HCT116 (cell line): ENCODE results near the gene SH2D3C. TPM values are rescaled to one million over a fixed set of nuclear protein-coding genes. Genes with fewer than 3 reads are reported as not detected.

Experiments used
- ATAC-seq: fragments of 200-7000 bp; cut with Tn5 transposase; 2 replicates; pipeline ENCODE4 v1.9.1; 2020; ENCODE audit warnings: mild to moderate bottlenecking, moderate library complexity
- BruUV-seq: library from RNA; stranded (reverse); fragments of 400-500 nt; replicated peaks from 2 replicates; lab custom pipeline; 2021; lab: Mats Ljungman, UMichigan
- CTCF ChIA-PET: fragments of 300-600 bp; sonication (Branson Sonifier 250); formaldehyde crosslinking; loops from one replicate; lab custom pipeline; 2021; ENCODE audit warnings: antibody characterized with exemption; lab: Charles Lee
- POLR2A ChIA-PET: fragments of 300-600, 350-600 bp; sonication (Branson Sonifier 250); formaldehyde crosslinking; loops from one replicate; lab custom pipeline; 2021; ENCODE audit warnings: antibody characterized with exemption; lab: Charles Lee
- RAD21 ChIA-PET, 2 experiments: fragments of 300-600 bp; sonication (Branson Sonifier 250); formaldehyde crosslinking; loops; one replicate each; lab custom pipeline; 2023; ENCODE audit warnings: low total read pairs in 2 of 2; ENCODE audit not compliant: uncharacterized antibody in 2 of 2, unreplicated experiment in 2 of 2, low non-redundant PET in 1 of 2; lab: Charles Lee
- DNase-seq: peaks from one replicate; pipeline ENCODE4 v3.0.0-alpha.2; 2010; ENCODE audit warnings: low read depth, low spot score
- H2AFZ ChIP-seq: fragments of 200-600 bp; shearing (Covaris generic), sonication (generic); 2 replicates; pipeline ENCODE4 v1.6.1; 2017; ENCODE audit warnings: low read depth, mixed run types, mixed read lengths, antibody characterized with exemption, low read length; ENCODE audit not compliant: poor library complexity, severe bottlenecking
- H3K27ac ChIP-seq: 2 replicates; pipeline ENCODE4 v1.5.1; 2012; ENCODE audit warnings: low read depth, low read length
- H3K27me3 ChIP-seq: fragments of 200-600 bp; sonication (generic); 2 replicates; pipeline ENCODE4 v1.6.1; 2016; ENCODE audit warnings: mixed run types, low read length, mixed read lengths; ENCODE audit not compliant: insufficient read depth
- H3K36me3 ChIP-seq, 2 experiments: fragments of 200-500 bp in 1 of 2; fragments of 200-600 bp in 1 of 2; sonication (Bioruptor generic) in 1 of 2; sonication (generic) in 1 of 2; 2 replicates each; pipeline versions ENCODE4 v1.5.1 to v1.6.1; 2014 to 2016; ENCODE audit warnings: low read length in 2 of 2, inconsistent platforms in 1 of 2, mixed read lengths in 1 of 2, mixed run types in 1 of 2; ENCODE audit not compliant: insufficient read depth in 2 of 2, control insufficient read depth in 1 of 2
- H3K4me1 ChIP-seq, 2 experiments: fragments of 200-600 bp in 1 of 2; sonication (generic) in 1 of 2; 2 replicates each; pipeline versions ENCODE4 v1.5.1 to v1.6.1; 2012 to 2017; ENCODE audit warnings: low read length in 2 of 2, inconsistent platforms in 1 of 2, mild to moderate bottlenecking in 1 of 2, mixed read lengths in 1 of 2, mixed run types in 1 of 2, moderate library complexity in 1 of 2; ENCODE audit not compliant: insufficient read depth in 2 of 2, control insufficient read depth in 1 of 2
- H3K4me2 ChIP-seq: fragments of 200-600 bp; sonication (generic); 2 replicates; pipeline ENCODE4 v1.6.1; 2017; ENCODE audit warnings: mixed run types, low read length, mixed read lengths
- H3K4me3 ChIP-seq, 2 experiments: fragments of 200-600 bp in 1 of 2; sonication (generic) in 1 of 2; replicated peaks in 1 of 2; 2 replicates each; pipeline ENCODE4 v1.5.1; 2011 to 2016; ENCODE audit warnings: low read length in 2 of 2, control low read depth in 1 of 2, low read depth in 1 of 2, mild to moderate bottlenecking in 1 of 2, mixed read lengths in 1 of 2, mixed run types in 1 of 2
- H3K79me2 ChIP-seq: fragments of 200-600 bp; sonication (generic); 2 replicates; pipeline ENCODE4 v1.6.1; 2017; ENCODE audit warnings: mild to moderate bottlenecking, mixed run types, low read length, moderate library complexity, mixed read lengths; ENCODE audit not compliant: insufficient read depth
- H3K9ac ChIP-seq: fragments of 200-600 bp; sonication (generic); 2 replicates; pipeline ENCODE4 v1.6.1; 2016; ENCODE audit warnings: low read length, mixed read lengths
- H3K9me2 ChIP-seq: fragments of 200-600 bp; sonication (generic), shearing (Covaris generic); 2 replicates; pipeline ENCODE4 v1.6.1; 2017; ENCODE audit warnings: mixed run types, mild to moderate bottlenecking, moderate library complexity; ENCODE audit not compliant: insufficient read depth
- H3K9me3 ChIP-seq, 2 experiments: fragments of 200-500 bp in 1 of 2; fragments of 200-600 bp in 1 of 2; sonication (Bioruptor generic) in 1 of 2; sonication (generic) in 1 of 2; 2 replicates each; pipeline ENCODE4 v1.6.1; 2014 to 2017; ENCODE audit warnings: low read length in 2 of 2, mixed read lengths in 2 of 2, inconsistent platforms in 1 of 2, low read depth in 1 of 2, mild to moderate bottlenecking in 1 of 2, mixed run types in 1 of 2, moderate library complexity in 1 of 2; ENCODE audit not compliant: control insufficient read depth in 1 of 2, insufficient read depth in 1 of 2
- H4K20me1 ChIP-seq: fragments of 200-600 bp; sonication (generic), shearing (Covaris generic); 2 replicates; pipeline ENCODE4 v1.6.1; 2017; ENCODE audit warnings: mixed run types, mild to moderate bottlenecking, moderate library complexity; ENCODE audit not compliant: insufficient read depth
- CEBPB ChIP-seq: IDR thresholded peaks from 2 replicates; pipeline ENCODE4 v1.6.1; 2012; ENCODE audit warnings: low read depth
- ELF1 ChIP-seq: IDR thresholded peaks from 2 replicates; pipeline ENCODE4 v1.6.1; 2012; ENCODE audit warnings: low read depth, borderline replicate concordance
- EZH2phosphoT487 ChIP-seq: fragments of 200-600 bp; IDR thresholded peaks from 2 replicates; pipeline ENCODE4 v1.6.1; 2018; ENCODE audit warnings: antibody characterized with exemption, borderline replicate concordance
- FOSL1 ChIP-seq: IDR thresholded peaks from 2 replicates; pipeline ENCODE4 v1.6.1; 2012; ENCODE audit warnings: low read depth
- JUND ChIP-seq: IDR thresholded peaks from 2 replicates; pipeline ENCODE4 v1.6.1; 2012
- MAX ChIP-seq: IDR thresholded peaks from 2 replicates; pipeline ENCODE4 v1.6.1; 2012
- POLR2A ChIP-seq: IDR thresholded peaks from 2 replicates; pipeline ENCODE4 v1.7.0; 2011; ENCODE audit warnings: borderline replicate concordance; ENCODE audit not compliant: insufficient read depth, insufficient read length; ENCODE audit errors: extremely low read depth
- POLR2AphosphoS5 ChIP-seq: IDR thresholded peaks from 2 replicates; pipeline ENCODE4 v1.6.1; 2011; ENCODE audit warnings: mild to moderate bottlenecking, low read depth, low read length, moderate library complexity
- SIN3A ChIP-seq: IDR thresholded peaks from 2 replicates; pipeline ENCODE4 v1.6.1; 2012; ENCODE audit warnings: low read depth
- SP1 ChIP-seq: IDR thresholded peaks from 2 replicates; pipeline ENCODE4 v1.6.1; 2012; ENCODE audit warnings: low read depth
- SRF ChIP-seq: IDR thresholded peaks from 2 replicates; pipeline ENCODE4 v1.6.1; 2012; ENCODE audit warnings: low read depth
- TCF7L2 ChIP-seq: IDR thresholded peaks from 2 replicates; pipeline ENCODE4 v1.7.0; 2011; ENCODE audit warnings: borderline replicate concordance, inconsistent platforms; ENCODE audit not compliant: insufficient read depth, insufficient read length; ENCODE audit errors: extremely low read depth
- YY1 ChIP-seq: IDR thresholded peaks from 2 replicates; pipeline ENCODE4 v1.6.1; 2011; ENCODE audit warnings: low read length, low read depth, moderate library complexity, mild to moderate bottlenecking; ENCODE audit not compliant: insufficient replicate concordance; ENCODE audit errors: extremely low read depth
- ZBTB33 ChIP-seq: IDR thresholded peaks from 2 replicates; pipeline ENCODE4 v1.6.1; 2011; ENCODE audit warnings: mild to moderate bottlenecking, low read length, moderate library complexity; ENCODE audit not compliant: insufficient replicate concordance; ENCODE audit errors: extremely low read depth
- ZFX ChIP-seq: fragments of 450-650 bp; IDR thresholded peaks from 2 replicates; pipeline ENCODE4 v1.6.1; 2017
- ZNF274 ChIP-seq: fragments of 200-500 bp; sonication (Bioruptor generic); IDR thresholded peaks from 2 replicates; pipeline ENCODE4 v1.6.1; 2014; ENCODE audit warnings: mild to moderate bottlenecking, low read depth, low read length, inconsistent platforms
- intact Hi-C: fragments of 100-400 bp; cut with micrococcal nuclease; formaldehyde crosslinking; loops from 2 replicates; pipeline ENCODE4 v1.10.0; 2022
- total RNA-seq: library from RNA; stranded (reverse); gene quantifications from one replicate; pipeline ENCODE4 v1.2.1, GENCODE V29; 2021; ENCODE audit not compliant: unreplicated experiment

SH2D3C gene
- total RNA-seq, 1 experiment from 2014 or later: 1.3 TPM

GRCh38 chr9:127796852-127797370 lies 18.4 kb upstream of the SH2D3C start:
- ChIA-PET POLR2A (no interaction called here), CTCF (interaction anchor here (1.3 kb wide), 1 partner anchor 73 kb away, joined by 7 read pairs; no protein-coding TSS in a partner anchor)
- no peak for ATAC-seq

GRCh38 chr9:127796225-127796813 lies 17.9 kb upstream of the SH2D3C start:
- RAD21 ChIA-PET: interaction anchor here in 1 of 2 experiments (0.7 kb wide), 2 partner anchors 32 to 207 kb away, joined by 3 to 4 read pairs; no protein-coding TSS in a partner anchor
- no peaks in the 10 kb centered on the region for H3K9me2 ChIP-seq
- H3K27ac ChIP-seq: no peak overlapping the region
- no peak for ATAC-seq
- peaks cover 3% of the 10 kb centered on the region; the same call in 1 of the 2 replicates for H3K79me2 ChIP-seq
- POLR2A ChIA-PET: interaction anchor here (1.0 kb wide), 1 partner anchor 11 kb away, joined by 3 read pairs; the partner anchor contains the start of gene CDK9
- CTCF ChIA-PET: interaction anchor here (1.3 kb wide), 1 partner anchor 74 kb away, joined by 7 read pairs; no protein-coding TSS in a partner anchor
- H2AFZ ChIP-seq: no peak overlapping the region
- no peak overlapping the region for H3K4me3 ChIP-seq
- intact Hi-C loops: no loop called here
- H3K4me1 ChIP-seq: peaks cover 24 to 26% of the 10 kb centered on the region in 2 experiments
- no TSS peak for BruUV-seq
- H3K4me2 ChIP-seq: no peak overlapping the region
- no peaks in the 10 kb centered on the region for H4K20me1 ChIP-seq
- DNase-seq: no peak
- no peaks in the 10 kb centered on the region for H3K9me3 ChIP-seq
- H3K9ac ChIP-seq: no peak overlapping the region
- peaks cover 0 to 11% of the 10 kb centered on the region in 2 experiments; a peak in 2 of 4 replicates for H3K36me3 ChIP-seq
- H3K27me3 ChIP-seq: no peaks in the 10 kb centered on the region
- TF ChIP-seq JUND (no peak), TCF7L2 (no peak), CEBPB (no peak), SP1 (no peak), MAX (no peak), FOSL1 (no peak), EZH2phosphoT487 (no peak), ZFX (no peak), POLR2AphosphoS5 (no peak), ZBTB33 (no peak), SIN3A (no peak), SRF (no peak), ZNF274 (no peak), POLR2A (no peak)

More at GRCh38 chr9:127796852-127797370, 18.4 kb upstream of the SH2D3C start:
- RAD21 ChIA-PET: interaction anchor here in 1 of 2 experiments (0.7 kb wide), 1 partner anchor 208 kb away, joined by 3 read pairs; no protein-coding TSS in a partner anchor
- Histone ChIP-seq H3K9ac (no peak overlapping the region), H3K27ac (no peak overlapping the region), H3K4me2 (no peak overlapping the region), H2AFZ (no peak overlapping the region), H3K4me1 (peaks cover 28 to 29% of the 10 kb centered on the region in 2 experiments), H3K36me3 (peaks cover 0 to 7% of the 10 kb centered on the region in 2 experiments; a peak in 1 of 4 replicates), H3K9me3 (no peaks in the 10 kb centered on the region), H4K20me1 (no peaks in the 10 kb centered on the region), H3K4me3 (no peak overlapping the region), H3K27me3 (no peaks in the 10 kb centered on the region), H3K79me2 (no peaks in the 10 kb centered on the region), H3K9me2 (no peaks in the 10 kb centered on the region)
- no TSS peak for BruUV-seq
- intact Hi-C loops: no loop called here
- no peak for DNase-seq
- TF ChIP-seq YY1: no peak
- no peak for TF ChIP-seq ZNF274
- TF ChIP-seq ELF1: no peak
